ENCODE measurements around the gene ZKSCAN5.
A peak's percentile ranks its signal among the peaks of the same experiment; 100 is the strongest.
"Not testable (repeated sequence)": the region's sequence is repeated elsewhere in the genome, so short reads cannot be mapped to it uniquely, and the experiment has no call there.

Gene ZKSCAN5

GRCh38 chr7:99497766-99498545 lies 6.5 kb upstream of the ZKSCAN5 start:
- DNase-seq (ENCODE audit: low spot score) = no peak

- no peak for DNase-seq (ENCODE audit: low spot score)
These were observed 5.9 kb upstream of the ZKSCAN5 start for GRCh38 chr7:99498546-99498944.

GRCh38 chr7:99499371-99499720 lies 5.1 kb upstream of the ZKSCAN5 start:
- peak; percentile 11 for DNase-seq (ENCODE audit: low spot score)

GRCh38 chr7:99499721-99500636 lies 4.5 kb upstream of the ZKSCAN5 start, which contains the start of gene ZNF394:
Gene ZNF394 (minus strand): TSS chr7:99500281. CDS start chr7:99500093, 188 bp downstream.
- peak; percentile 90 for DNase-seq (ENCODE audit: low spot score)

GRCh38 chr7:99500637-99501009 lies 3.8 kb upstream of the ZKSCAN5 start:
- DNase-seq (ENCODE audit: low spot score) = no peak

- not testable (repeated sequence) for DNase-seq (ENCODE audit: low spot score)
These were observed 3.2 kb upstream of the ZKSCAN5 start for GRCh38 chr7:99501236-99501635.

GRCh38 chr7:99504281-99504602 lies 220 bp upstream of the ZKSCAN5 start:
- peak; percentile 97 for DNase-seq (ENCODE audit: low spot score)

GRCh38 chr7:99505324-99505662 lies 831 bp downstream of the ZKSCAN5 start:
- DNase-seq (ENCODE audit: low spot score) = no peak

GRCh38 chr7:99514050-99514449 lies 9.6 kb downstream of the ZKSCAN5 start:
- peak; percentile 18 for DNase-seq (ENCODE audit: low spot score)

GRCh38 chr7:99521399-99521798 lies 16.9 kb downstream of the ZKSCAN5 start:
- no peak for DNase-seq (ENCODE audit: low spot score)

GRCh38 chr7:99525713-99526440 lies 21.4 kb downstream of the ZKSCAN5 start:
- no peak for DNase-seq (ENCODE audit: low spot score)

- DNase-seq (ENCODE audit: low spot score) = no peak
These were observed 26.9 kb downstream of the ZKSCAN5 start for GRCh38 chr7:99531354-99531765.

- DNase-seq (ENCODE audit: low spot score) = no peak
These were observed 31.2 kb downstream of the ZKSCAN5 start for GRCh38 chr7:99535667-99536066.

GRCh38 chr7:99539213-99539811 lies 34.9 kb downstream of the ZKSCAN5 start:
- DNase-seq (ENCODE audit: low spot score) = no peak

GRCh38 chr7:99540542-99540941 lies 36.1 kb downstream of the ZKSCAN5 start:
- DNase-seq (ENCODE audit: low spot score) = no peak

- DNase-seq (ENCODE audit: low spot score) = no peak
These were observed 36.8 kb downstream of the ZKSCAN5 start for GRCh38 chr7:99541212-99541611.

GRCh38 chr7:99543081-99543671 lies 38.7 kb downstream of the ZKSCAN5 start:
- no peak for DNase-seq (ENCODE audit: low spot score)

GRCh38 chr7:99543916-99544315 lies 39.5 kb downstream of the ZKSCAN5 start:
- no peak for DNase-seq (ENCODE audit: low spot score)

GRCh38 chr7:99545308-99545707 lies 40.8 kb downstream of the ZKSCAN5 start:
- not testable (repeated sequence) for DNase-seq (ENCODE audit: low spot score)

GRCh38 chr7:99549545-99549944 lies 45.1 kb downstream of the ZKSCAN5 start:
- not testable (repeated sequence) for DNase-seq (ENCODE audit: low spot score)

GRCh38 chr7:99551334-99551733 lies 46.9 kb downstream of the ZKSCAN5 start:
- DNase-seq (ENCODE audit: low spot score) = peak; percentile 13
